K562 (cell line): ENCODE data around the gene AAMDC.

ENCODE experiments used
- FOS ChIP-seq: IDR thresholded peaks from 3 replicates; pipeline ENCODE4 v1.6.1; 2011; ENCODE audit not compliant: insufficient read length; ENCODE audit errors: extremely low read depth
- NFE2 ChIP-seq: IDR thresholded peaks from 2 replicates; pipeline ENCODE4 v1.6.1; 2014; ENCODE audit warnings: antibody characterized with exemption, low read depth
- POLR2B ChIP-seq: fragments of 450-650 bp; IDR thresholded peaks from 2 replicates; pipeline ENCODE4 v1.6.1; 2018; ENCODE audit warnings: low read depth; ENCODE audit not compliant: partially characterized antibody
- RAD21 ChIP-seq, 2 experiments: fragments of 250-450 bp in 1 of 2; fragments of 450-650 bp in 1 of 2; sonication (Bioruptor Pico) in 1 of 2; formaldehyde crosslinking in 1 of 2; IDR thresholded peaks in 1 of 2; conservative IDR thresholded peaks in 1 of 2; 2 replicates each; pipeline versions ENCODE4 v1.4.0 to v1.8.0; 2020 to 2022; ENCODE audit warnings: mild to moderate bottlenecking in 2 of 2, moderate library complexity in 1 of 2
- REST ChIP-seq, 2 experiments: fragments of 450-650 bp; formaldehyde crosslinking in 1 of 2; IDR thresholded peaks; 2 replicates each; pipeline versions ENCODE4 v1.4.0 to v1.6.1; 2014 to 2020; ENCODE audit warnings: mild to moderate bottlenecking in 2 of 2, borderline replicate concordance in 1 of 2, low read depth in 1 of 2
- TAF15 ChIP-seq: fragments of 200-400 bp; formaldehyde crosslinking; IDR thresholded peaks from 2 replicates; pipeline ENCODE4 v1.6.1; 2017; ENCODE audit warnings: mild to moderate bottlenecking, low read depth, low read length, moderate library complexity
- TGIF2 ChIP-seq: sonication (generic); formaldehyde crosslinking; IDR thresholded peaks from 2 replicates; pipeline ENCODE4 v1.8.1; 2022; ENCODE audit warnings: mild to moderate bottlenecking, missing genetic modification reagents, moderate library complexity
- ZBTB1 ChIP-seq: sonication (generic); formaldehyde crosslinking; IDR thresholded peaks from 2 replicates; pipeline ENCODE4 v1.8.1; 2023; ENCODE audit warnings: missing genetic modification reagents, low read depth, mild to moderate bottlenecking, borderline replicate concordance
- ZNF174 ChIP-seq: fragments of 250-450 bp; sonication (Bioruptor Pico); IDR thresholded peaks from 2 replicates; pipeline ENCODE4 v1.4.0; 2020; ENCODE audit warnings: mild to moderate bottlenecking
- TF ChIP-seq, protein P1 (sequence below), 2 experiments: fragments of 200-800 bp in 1 of 2; sonication (Bioruptor generic) in 1 of 2; sonication (generic) in 1 of 2; formaldehyde crosslinking in 1 of 2; IDR thresholded peaks in 1 of 2; conservative IDR thresholded peaks in 1 of 2; 2 replicates each; pipeline versions ENCODE4 v1.5.0 to v1.6.1; 2016 to 2020; ENCODE audit warnings: missing compliant biosample characterization in 1 of 2, missing genetic modification characterization in 1 of 2, missing genetic modification reagents in 1 of 2
- TF ChIP-seq, protein P2 (sequence below), 3 experiments: IDR thresholded peaks in 2 of 3; conservative IDR thresholded peaks in 1 of 3; 2 replicates each; pipeline ENCODE4 v1.5.1; 2011 to 2012; ENCODE audit warnings: low read length in 3 of 3, mild to moderate bottlenecking in 3 of 3, control low read depth in 2 of 3, improper control_type of control experiment in 1 of 3, inconsistent platforms in 1 of 3, low read depth in 1 of 3, mixed read lengths in 1 of 3, moderate library complexity in 1 of 3; ENCODE audit not compliant: insufficient read depth in 2 of 3
- TF ChIP-seq, protein P3 (sequence below), 2 experiments: fragments of 450-650 bp in 1 of 2; sonication (generic) in 1 of 2; formaldehyde crosslinking in 1 of 2; IDR thresholded peaks in 1 of 2; conservative IDR thresholded peaks in 1 of 2; 2 replicates each; pipeline versions ENCODE4 v1.6.1 to v1.8.1; 2016 to 2023; ENCODE audit warnings: mild to moderate bottlenecking in 2 of 2, moderate library complexity in 2 of 2, inconsistent platforms in 1 of 2, missing genetic modification reagents in 1 of 2

DNA sequence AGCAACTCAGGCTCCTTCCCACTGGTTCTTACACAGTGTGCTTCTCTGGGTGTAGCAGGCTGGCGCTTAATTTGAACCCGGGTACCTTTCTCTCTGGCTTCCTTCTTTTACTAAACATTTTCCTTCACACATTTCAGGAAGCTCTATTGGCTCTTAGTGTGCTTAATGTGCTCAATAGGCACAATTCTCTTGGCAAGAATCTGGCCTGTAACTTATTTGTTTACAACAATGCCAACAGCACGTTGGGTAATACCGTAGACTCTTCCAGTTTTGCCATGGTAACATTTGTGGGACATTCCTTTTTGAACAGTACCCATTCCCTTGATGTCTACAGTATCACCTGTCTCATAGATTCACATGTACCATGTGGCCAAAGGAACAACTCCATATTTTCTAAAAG, 47.8 kb downstream of the AAMDC start:
- TF ChIP-seq, protein P1, sequence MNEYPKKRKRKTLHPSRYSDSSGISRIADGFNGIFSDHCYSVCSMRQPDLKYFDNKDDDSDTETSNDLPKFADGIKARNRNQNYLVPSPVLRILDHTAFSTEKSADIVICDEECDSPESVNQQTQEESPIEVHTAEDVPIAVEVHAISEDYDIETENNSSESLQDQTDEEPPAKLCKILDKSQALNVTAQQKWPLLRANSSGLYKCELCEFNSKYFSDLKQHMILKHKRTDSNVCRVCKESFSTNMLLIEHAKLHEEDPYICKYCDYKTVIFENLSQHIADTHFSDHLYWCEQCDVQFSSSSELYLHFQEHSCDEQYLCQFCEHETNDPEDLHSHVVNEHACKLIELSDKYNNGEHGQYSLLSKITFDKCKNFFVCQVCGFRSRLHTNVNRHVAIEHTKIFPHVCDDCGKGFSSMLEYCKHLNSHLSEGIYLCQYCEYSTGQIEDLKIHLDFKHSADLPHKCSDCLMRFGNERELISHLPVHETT (CRISPR knock-in tag; conservative IDR thresholded peaks at IDR 0.05 in 1 of 2, IDR thresholded peaks at IDR 0.05 in 1 of 2): no peak
- TF ChIP-seq ZBTB1 (CRISPR knock-in tag) (no peak), ZNF174 (CRISPR knock-in tag) (no peak), FOS (no peak), RAD21 (CRISPR knock-in tag; conservative IDR thresholded peaks at IDR 0.05 in 1 of 2, IDR thresholded peaks at IDR 0.05 in 1 of 2) (no peak), TAF15 (no peak), TGIF2 (CRISPR knock-in tag) (no peak), NFE2 (no peak), POLR2B (no peak), REST (IDR thresholded peaks at IDR 0.05; ENCODE audit: borderline replicate concordance) (no peak), REST (CRISPR knock-in tag; IDR thresholded peaks at IDR 0.05; ENCODE audit: low read depth) (no peak)
- TF ChIP-seq, protein P2, sequence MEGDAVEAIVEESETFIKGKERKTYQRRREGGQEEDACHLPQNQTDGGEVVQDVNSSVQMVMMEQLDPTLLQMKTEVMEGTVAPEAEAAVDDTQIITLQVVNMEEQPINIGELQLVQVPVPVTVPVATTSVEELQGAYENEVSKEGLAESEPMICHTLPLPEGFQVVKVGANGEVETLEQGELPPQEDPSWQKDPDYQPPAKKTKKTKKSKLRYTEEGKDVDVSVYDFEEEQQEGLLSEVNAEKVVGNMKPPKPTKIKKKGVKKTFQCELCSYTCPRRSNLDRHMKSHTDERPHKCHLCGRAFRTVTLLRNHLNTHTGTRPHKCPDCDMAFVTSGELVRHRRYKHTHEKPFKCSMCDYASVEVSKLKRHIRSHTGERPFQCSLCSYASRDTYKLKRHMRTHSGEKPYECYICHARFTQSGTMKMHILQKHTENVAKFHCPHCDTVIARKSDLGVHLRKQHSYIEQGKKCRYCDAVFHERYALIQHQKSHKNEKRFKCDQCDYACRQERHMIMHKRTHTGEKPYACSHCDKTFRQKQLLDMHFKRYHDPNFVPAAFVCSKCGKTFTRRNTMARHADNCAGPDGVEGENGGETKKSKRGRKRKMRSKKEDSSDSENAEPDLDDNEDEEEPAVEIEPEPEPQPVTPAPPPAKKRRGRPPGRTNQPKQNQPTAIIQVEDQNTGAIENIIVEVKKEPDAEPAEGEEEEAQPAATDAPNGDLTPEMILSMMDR (IDR thresholded peaks at IDR 0.05 in 2 of 3, conservative IDR thresholded peaks at IDR 0.05 in 1 of 3; ENCODE audit: insufficient read depth in 2 of 3, low read depth in 1 of 3, low read length in 3 of 3): no peak
- TF ChIP-seq, protein P3, sequence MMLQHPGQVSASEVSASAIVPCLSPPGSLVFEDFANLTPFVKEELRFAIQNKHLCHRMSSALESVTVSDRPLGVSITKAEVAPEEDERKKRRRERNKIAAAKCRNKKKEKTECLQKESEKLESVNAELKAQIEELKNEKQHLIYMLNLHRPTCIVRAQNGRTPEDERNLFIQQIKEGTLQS (IDR thresholded peaks at IDR 0.05): no peak
- TF ChIP-seq, protein P3 (CRISPR knock-in tag; conservative IDR thresholded peaks at IDR 0.05): no peak
